CD4-positive, alpha-beta memory T cell (primary cell): ENCODE data around the gene VILL. TPM values are rescaled to one million over a fixed set of nuclear protein-coding genes. Genes with fewer than 3 reads are reported as not detected.
"Not testable (repeated sequence)": the region's sequence is repeated elsewhere in the genome, so short reads cannot be mapped to it uniquely, and the experiment has no call there.

Experiments used
- CTCF ChIA-PET: fragments of 350-600 bp; sonication (Branson Sonifier 250); formaldehyde crosslinking; loops from one replicate; lab custom pipeline; 2021; ENCODE audit warnings: inconsistent platforms; ENCODE audit not compliant: partially characterized antibody; lab: Charles Lee
- POLR2A ChIA-PET: fragments of 350-600 bp; sonication (Branson Sonifier 250); formaldehyde crosslinking; loops from one replicate; lab custom pipeline; 2021; ENCODE audit not compliant: partially characterized antibody; lab: Charles Lee
- DNase-seq, 5 donors: peaks; one replicate each; pipeline versions ENCODE4 v3.0.0 to v3.0.0-alpha.2; 2020 to 2022; ENCODE audit warnings: mixed read lengths in 1 of 5
- H3K27ac ChIP-seq: one replicate; pipeline ENCODE4 v1.7.0; 2013; ENCODE audit warnings: low read depth, low read length
- H3K27me3 ChIP-seq: 2 replicates; pipeline ENCODE4 v1.7.0; 2013; ENCODE audit warnings: mild to moderate bottlenecking, low read length, moderate library complexity; ENCODE audit not compliant: insufficient read depth
- H3K36me3 ChIP-seq: 2 replicates; pipeline ENCODE4 v1.7.0; 2013; ENCODE audit warnings: mild to moderate bottlenecking, low read length, moderate library complexity; ENCODE audit not compliant: insufficient read depth
- H3K4me1 ChIP-seq: 2 replicates; pipeline ENCODE4 v1.7.0; 2013; ENCODE audit warnings: mild to moderate bottlenecking, low read length, moderate library complexity; ENCODE audit not compliant: insufficient read depth
- H3K4me3 ChIP-seq, 2 donors: one replicate each; pipeline ENCODE4 v1.7.0; 2013; ENCODE audit warnings: low read length in 2 of 2, mild to moderate bottlenecking in 1 of 2
- H3K9me3 ChIP-seq, 2 donors: one replicate each; pipeline ENCODE4 v1.7.0; 2013; ENCODE audit warnings: low read length in 2 of 2, control low read depth in 1 of 2; ENCODE audit not compliant: control insufficient read depth in 1 of 2
- H3K27ac Mint-ChIP-seq, 7 donors: one replicate each; pipeline ENCODE4 v1.8.0; 2020 to 2021; ENCODE audit warnings: mixed read lengths in 7 of 7, mild to moderate bottlenecking in 6 of 7, inconsistent platforms in 3 of 7, moderate library complexity in 3 of 7
- H3K27me3 Mint-ChIP-seq, 2 donors: one replicate each; pipeline ENCODE4 v1.8.0; 2020 to 2021; ENCODE audit warnings: mixed read lengths in 2 of 2
- H3K36me3 Mint-ChIP-seq, 2 donors: one replicate each; pipeline ENCODE4 v1.8.0; 2020 to 2021; ENCODE audit warnings: mixed read lengths in 2 of 2, inconsistent platforms in 1 of 2, mild to moderate bottlenecking in 1 of 2
- H3K4me1 Mint-ChIP-seq, 4 donors: one replicate each; pipeline ENCODE4 v1.8.0; 2020 to 2021; ENCODE audit warnings: mixed read lengths in 4 of 4, mild to moderate bottlenecking in 1 of 4
- H3K4me3 Mint-ChIP-seq, 8 donors: one replicate each; pipeline ENCODE4 v1.8.0; 2020 to 2021; ENCODE audit warnings: mixed read lengths in 8 of 8, mild to moderate bottlenecking in 7 of 8, moderate library complexity in 6 of 8, inconsistent platforms in 3 of 8
- H3K9me3 Mint-ChIP-seq, 8 donors: one replicate each; pipeline ENCODE4 v1.8.0; 2020 to 2021; ENCODE audit warnings: mixed read lengths in 8 of 8, mild to moderate bottlenecking in 5 of 8, inconsistent platforms in 3 of 8, moderate library complexity in 1 of 8
- intact Hi-C: fragments of 100-400 bp; cut with micrococcal nuclease; formaldehyde crosslinking; loops from one replicate; pipeline ENCODE4 v1.15.1; 2023
- polyA plus RNA-seq, 2 donors: library from polyadenylated mRNA; unstranded; fragments of 300-500 nt; fragmentation: Illumina TruSeq; gene quantifications; one replicate each; pipeline ENCODE4 v1.2.3, GENCODE V29; 2021
- total RNA-seq, 2 experiments: library from RNA; stranded (reverse); gene quantifications; one replicate each; pipeline ENCODE4 v1.2.3, GENCODE V29; 2021

VILL gene
- total and polyA plus RNA-seq, 4 experiments from 2014 or later, result 13.4 to 43.4 (median 29.8) TPM

DNA sequence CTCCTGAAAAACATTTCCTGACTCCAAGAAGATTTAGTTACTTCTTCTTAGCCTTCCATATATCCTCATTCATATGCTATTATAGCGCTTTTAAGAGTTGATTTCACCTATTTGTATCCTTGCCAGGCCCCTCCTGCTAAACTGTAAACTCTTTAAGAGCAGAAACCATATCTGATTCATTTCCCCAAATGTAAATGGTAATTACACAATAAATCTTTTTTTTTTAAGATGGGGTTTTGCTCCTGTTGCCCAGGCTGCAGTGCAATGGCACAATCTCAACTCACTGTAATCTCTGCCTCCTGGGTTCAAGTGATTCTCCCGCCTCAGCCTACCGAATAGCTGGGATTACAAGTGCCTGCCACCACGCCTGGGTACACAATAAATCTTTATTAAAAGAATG is 52.9 kb downstream of the VILL start:
- intact Hi-C loops, result no loop called here
- no peaks in the 10 kb centered on the region for H3K27me3 ChIP-seq

DNA sequence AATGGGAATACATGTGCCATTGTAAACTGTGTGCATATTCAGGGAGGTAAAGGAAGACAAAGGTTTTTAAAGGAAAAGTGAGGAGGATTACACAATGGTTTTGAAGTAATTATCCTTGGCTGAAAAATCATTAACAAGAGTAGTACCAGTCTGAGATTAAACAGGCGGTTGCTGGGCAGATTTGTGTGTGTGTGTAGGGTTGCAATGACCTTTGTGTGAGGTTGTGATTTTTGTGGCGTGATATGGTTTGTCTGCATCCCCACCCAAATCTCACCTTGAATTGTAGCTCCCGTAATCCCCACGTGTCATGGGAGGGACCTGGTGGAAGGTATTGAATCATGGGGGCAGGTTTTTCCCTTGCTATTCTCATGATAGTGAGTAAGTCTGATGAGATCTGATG is 55.4 kb downstream of the VILL start:
- DNase-seq, result no peak
- Mint-ChIP-seq H3K27ac (no peak overlapping the region), H3K4me3 (no peak overlapping the region), H3K4me1 (peaks cover 0 to 4% (median 2%) of the 10 kb centered on the region in 4 donors), H3K9me3 (no peaks in the 10 kb centered on the region), H3K27me3 (no peaks in the 10 kb centered on the region), H3K36me3 (peaks cover 7 to 40% of the 10 kb centered on the region in 2 donors)
- no peaks in the 10 kb centered on the region for H3K27me3 ChIP-seq
- POLR2A ChIA-PET, result no interaction called here
- no peaks in the 10 kb centered on the region for H3K4me1 ChIP-seq
- intact Hi-C loops, result no loop called here
- no peak overlapping the region for H3K27ac ChIP-seq
- H3K36me3 ChIP-seq, result no peaks in the 10 kb centered on the region
- CTCF ChIA-PET, result no interaction called here
- H3K4me3 ChIP-seq, result no peak overlapping the region
- no peaks in the 10 kb centered on the region for H3K9me3 ChIP-seq

More for the DNA sequence above, 52.9 kb downstream of the VILL start:
- no peak for DNase-seq
- H3K36me3 ChIP-seq, result no peaks in the 10 kb centered on the region
- H3K9me3 ChIP-seq, result no peaks in the 10 kb centered on the region
- H3K4me3 Mint-ChIP-seq, result no peak overlapping the region
- H3K36me3 Mint-ChIP-seq, result peaks cover 3 to 23% of the 10 kb centered on the region in 2 donors
- H3K9me3 Mint-ChIP-seq, result peaks cover 0 to 2% (median 0%) of the 10 kb centered on the region in 8 donors
- H3K27ac Mint-ChIP-seq, result no peak overlapping the region
- peaks cover 19% of the 10 kb centered on the region for H3K4me1 ChIP-seq
- ChIA-PET POLR2A (no interaction called here), CTCF (no interaction called here)
- H3K27ac ChIP-seq, result no peak overlapping the region
- H3K27me3 Mint-ChIP-seq, result no peaks in the 10 kb centered on the region
- no peak overlapping the region for H3K4me3 ChIP-seq
- peaks cover 15 to 21% (median 17%) of the 10 kb centered on the region in 4 donors for H3K4me1 Mint-ChIP-seq

DNA sequence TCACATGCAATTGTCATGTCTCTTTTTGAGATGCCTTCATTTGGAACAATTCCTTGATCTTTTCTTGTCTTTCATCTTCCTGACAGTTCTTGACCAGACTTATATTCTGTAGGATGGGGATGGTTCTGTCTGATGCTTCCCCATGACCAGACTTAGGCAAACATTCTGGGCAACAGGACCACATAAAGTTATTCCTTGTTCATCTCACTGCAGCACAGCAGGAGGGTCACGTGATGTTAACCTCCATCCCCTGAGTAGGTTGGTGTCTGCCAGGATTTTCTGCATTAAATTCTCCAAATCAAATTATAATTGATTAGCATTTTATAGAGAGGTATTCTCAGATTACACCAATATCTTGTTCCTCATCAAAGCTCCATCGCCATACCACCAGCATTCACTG is 56.2 kb downstream of the VILL start:
- Mint-ChIP-seq H3K27ac (no peak overlapping the region), H3K36me3 (peaks cover 7 to 46% of the 10 kb centered on the region in 2 donors), H3K9me3 (no peaks in the 10 kb centered on the region), H3K27me3 (no peaks in the 10 kb centered on the region), H3K4me3 (no peak overlapping the region), H3K4me1 (peaks cover 0 to 4% (median 2%) of the 10 kb centered on the region in 4 donors)
- H3K36me3 ChIP-seq, result no peaks in the 10 kb centered on the region
- intact Hi-C loops, result no loop called here
- no peak for DNase-seq
- no peak overlapping the region for H3K4me3 ChIP-seq
- H3K27ac ChIP-seq, result no peak overlapping the region
- no peaks in the 10 kb centered on the region for H3K4me1 ChIP-seq
- POLR2A ChIA-PET, result no interaction called here
- H3K27me3 ChIP-seq, result no peaks in the 10 kb centered on the region
- H3K9me3 ChIP-seq, result no peaks in the 10 kb centered on the region
- CTCF ChIA-PET, result no interaction called here

DNA sequence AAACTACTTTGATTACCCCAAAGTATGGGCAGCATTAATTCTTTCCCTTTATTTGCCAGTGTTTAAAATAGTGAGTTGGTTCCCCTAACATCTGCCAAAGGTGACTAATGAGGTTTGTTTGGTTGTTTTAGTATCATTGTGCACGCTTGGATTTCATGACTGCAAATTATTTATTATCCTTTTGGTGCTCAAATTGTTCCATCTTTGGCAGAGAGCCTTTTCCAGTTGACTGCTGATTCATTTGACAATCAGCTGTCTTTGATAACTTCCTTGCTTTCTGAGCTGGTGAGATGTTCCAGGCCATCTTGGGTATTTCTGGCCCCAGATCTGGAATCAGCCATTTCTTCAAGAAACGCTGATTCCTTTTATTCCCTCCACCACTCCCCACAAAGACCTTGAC is 57.3 kb downstream of the VILL start:
- CTCF ChIA-PET, result interaction anchor here (1.2 kb wide), 1 partner anchor 69 kb away, joined by 3 read pairs; no protein-coding TSS in a partner anchor
- Histone ChIP-seq H3K27me3 (no peaks in the 10 kb centered on the region), H3K4me1 (no peaks in the 10 kb centered on the region), H3K9me3 (no peaks in the 10 kb centered on the region), H3K27ac (no peak overlapping the region), H3K36me3 (no peaks in the 10 kb centered on the region), H3K4me3 (no peak overlapping the region)
- no peaks in the 10 kb centered on the region for H3K9me3 Mint-ChIP-seq
- intact Hi-C loops, result no loop called here
- no peaks in the 10 kb centered on the region for H3K27me3 Mint-ChIP-seq
- H3K4me3 Mint-ChIP-seq, result no peak overlapping the region
- DNase-seq, result no peak
- POLR2A ChIA-PET, result no interaction called here
- peaks cover 7 to 48% of the 10 kb centered on the region in 2 donors for H3K36me3 Mint-ChIP-seq
- no peak overlapping the region for H3K27ac Mint-ChIP-seq
- H3K4me1 Mint-ChIP-seq, result peaks cover 0 to 2% (median under 1%) of the 10 kb centered on the region in 4 donors

DNA sequence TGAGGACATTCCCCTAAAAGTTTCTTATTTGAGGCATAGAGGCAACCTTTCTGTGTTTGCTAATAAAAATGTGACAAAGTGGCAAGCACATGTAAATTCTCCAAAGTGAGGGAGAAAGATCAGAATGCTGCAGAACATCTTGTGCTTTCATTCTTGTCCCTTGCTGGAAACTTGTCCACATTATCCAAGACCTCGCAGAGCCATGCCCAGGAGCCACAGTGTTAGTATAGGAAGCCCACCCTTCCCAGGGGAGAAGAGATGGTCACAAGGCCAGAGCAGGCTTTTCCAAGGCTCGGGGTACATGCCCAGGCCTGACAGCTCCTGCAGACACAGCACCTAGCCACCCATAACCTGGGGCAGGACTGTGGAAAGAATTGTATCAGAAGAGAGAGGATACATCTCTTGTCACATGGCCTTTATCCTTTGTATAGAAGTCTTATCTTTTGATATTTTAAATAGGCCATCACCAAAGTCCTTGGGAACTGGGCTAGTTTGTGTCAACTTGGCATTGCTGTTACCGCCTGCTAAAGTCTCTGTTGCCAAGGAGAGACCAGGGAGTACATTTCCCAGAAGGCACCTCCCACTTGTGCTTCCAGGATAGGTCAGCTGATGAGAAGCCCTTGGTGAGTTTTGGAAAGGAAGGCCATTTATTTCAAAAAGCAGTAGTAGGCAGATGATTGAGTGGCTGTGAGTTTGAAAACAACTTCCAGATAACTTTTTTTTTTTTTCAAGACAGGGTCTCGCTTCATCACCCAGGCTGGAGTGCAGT is 59.0 kb downstream of the VILL start:
- intact Hi-C loops, result no loop called here
- H3K9me3 Mint-ChIP-seq, result no peaks in the 10 kb centered on the region
- ChIA-PET CTCF (no interaction called here), POLR2A (no interaction called here)
- H3K4me1 ChIP-seq, result no peaks in the 10 kb centered on the region
- H3K4me3 ChIP-seq, result no peak overlapping the region
- no peak overlapping the region for H3K27ac Mint-ChIP-seq
- peaks cover 0 to 2% (median under 1%) of the 10 kb centered on the region in 4 donors for H3K4me1 Mint-ChIP-seq
- H3K36me3 Mint-ChIP-seq, result peaks cover 7 to 46% of the 10 kb centered on the region in 2 donors
- H3K27me3 Mint-ChIP-seq, result no peaks in the 10 kb centered on the region
- no peak overlapping the region for H3K4me3 Mint-ChIP-seq
- H3K36me3 ChIP-seq, result no peaks in the 10 kb centered on the region
- no peak overlapping the region for H3K27ac ChIP-seq
- no peaks in the 10 kb centered on the region for H3K27me3 ChIP-seq
- DNase-seq, result no peak
- no peaks in the 10 kb centered on the region for H3K9me3 ChIP-seq

DNA sequence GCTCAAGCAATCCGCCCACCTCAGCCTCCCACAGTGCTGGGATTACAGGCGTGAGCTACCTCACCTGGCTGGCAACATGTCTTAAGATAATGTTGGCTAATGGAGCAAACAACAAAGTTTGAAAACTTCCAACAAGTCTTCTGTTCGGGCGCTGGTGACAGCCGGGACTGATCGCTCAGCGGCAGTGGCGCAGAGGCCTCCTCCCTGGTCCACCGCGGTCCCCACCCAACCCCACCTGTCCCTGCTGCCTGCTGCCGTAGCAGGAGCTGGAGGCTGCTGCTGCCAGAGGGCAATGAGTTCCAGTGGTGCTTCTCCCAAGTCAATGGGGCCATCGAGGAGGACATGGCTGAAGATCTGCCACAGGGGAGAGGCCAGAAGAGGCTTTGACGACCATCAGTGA is 60.5 kb downstream of the VILL start:
- Mint-ChIP-seq H3K4me1 (peaks cover 0 to 3% (median 1%) of the 10 kb centered on the region in 4 donors), H3K36me3 (peaks cover 6 to 41% of the 10 kb centered on the region in 2 donors), H3K27ac (no peak overlapping the region), H3K9me3 (peaks cover 0 to 2% (median 0%) of the 10 kb centered on the region in 8 donors), H3K4me3 (no peak overlapping the region), H3K27me3 (no peaks in the 10 kb centered on the region)
- H3K4me3 ChIP-seq, result no peak overlapping the region
- H3K36me3 ChIP-seq, result no peaks in the 10 kb centered on the region
- H3K27me3 ChIP-seq, result no peaks in the 10 kb centered on the region
- DNase-seq, result no peak
- intact Hi-C loops, result no loop called here
- POLR2A ChIA-PET, result no interaction called here
- H3K9me3 ChIP-seq, result no peaks in the 10 kb centered on the region
- CTCF ChIA-PET, result no interaction called here
- no peaks in the 10 kb centered on the region for H3K4me1 ChIP-seq
- no peak overlapping the region for H3K27ac ChIP-seq

DNA sequence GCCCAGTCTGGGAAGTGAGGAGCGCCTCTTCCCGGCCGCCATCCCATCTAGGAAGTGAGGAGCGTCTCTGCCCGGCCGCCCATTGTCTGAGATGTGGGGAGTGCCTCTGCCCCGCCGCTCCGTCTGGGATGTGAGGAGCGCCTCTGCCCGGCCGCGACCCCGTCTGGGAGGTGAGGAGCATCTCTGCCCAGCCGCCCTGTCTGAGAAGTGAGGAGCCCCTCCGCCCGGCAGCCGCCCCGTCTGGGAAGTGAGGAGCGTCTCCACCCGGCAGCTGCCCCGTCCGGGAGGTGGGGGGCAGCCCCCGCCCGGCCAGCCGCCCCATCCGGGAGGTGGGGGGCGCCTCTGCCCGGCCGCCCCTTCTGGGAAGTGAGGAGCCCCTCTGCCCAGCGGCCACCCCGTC is 62.7 kb downstream of the VILL start:
- H3K4me1 Mint-ChIP-seq, CTCF ChIA-PET, H3K27ac Mint-ChIP-seq, H3K27ac ChIP-seq, H3K36me3 ChIP-seq, H3K4me3 ChIP-seq, H3K4me1 ChIP-seq, H3K9me3 ChIP-seq, H3K4me3 Mint-ChIP-seq, intact Hi-C loops, H3K27me3 ChIP-seq, H3K9me3 Mint-ChIP-seq, DNase-seq, H3K27me3 Mint-ChIP-seq, POLR2A ChIA-PET: not testable (repeated sequence)
- H3K36me3 Mint-ChIP-seq, result peaks cover 4 to 34% of the 10 kb centered on the region in 2 donors
